PC-3 (cell line): ENCODE measurements around the gene CYFIP2.

Experiments
- EZH2 ChIP-seq: fragments of 300-600 bp; sonication (generic); IDR thresholded peaks from one replicate; pipeline ENCODE4 v1.6.1; 2017; ENCODE audit warnings: antibody characterized with exemption, mild to moderate bottlenecking, low read length; ENCODE audit not compliant: unreplicated experiment
- TF ChIP-seq, protein P1 (sequence below): fragments of 300-600 bp; sonication (generic); conservative IDR thresholded peaks from 2 replicates; pipeline ENCODE4 v1.5.1; 2017; ENCODE audit warnings: antibody characterized with exemption, low read depth, mild to moderate bottlenecking, low read length

DNA sequence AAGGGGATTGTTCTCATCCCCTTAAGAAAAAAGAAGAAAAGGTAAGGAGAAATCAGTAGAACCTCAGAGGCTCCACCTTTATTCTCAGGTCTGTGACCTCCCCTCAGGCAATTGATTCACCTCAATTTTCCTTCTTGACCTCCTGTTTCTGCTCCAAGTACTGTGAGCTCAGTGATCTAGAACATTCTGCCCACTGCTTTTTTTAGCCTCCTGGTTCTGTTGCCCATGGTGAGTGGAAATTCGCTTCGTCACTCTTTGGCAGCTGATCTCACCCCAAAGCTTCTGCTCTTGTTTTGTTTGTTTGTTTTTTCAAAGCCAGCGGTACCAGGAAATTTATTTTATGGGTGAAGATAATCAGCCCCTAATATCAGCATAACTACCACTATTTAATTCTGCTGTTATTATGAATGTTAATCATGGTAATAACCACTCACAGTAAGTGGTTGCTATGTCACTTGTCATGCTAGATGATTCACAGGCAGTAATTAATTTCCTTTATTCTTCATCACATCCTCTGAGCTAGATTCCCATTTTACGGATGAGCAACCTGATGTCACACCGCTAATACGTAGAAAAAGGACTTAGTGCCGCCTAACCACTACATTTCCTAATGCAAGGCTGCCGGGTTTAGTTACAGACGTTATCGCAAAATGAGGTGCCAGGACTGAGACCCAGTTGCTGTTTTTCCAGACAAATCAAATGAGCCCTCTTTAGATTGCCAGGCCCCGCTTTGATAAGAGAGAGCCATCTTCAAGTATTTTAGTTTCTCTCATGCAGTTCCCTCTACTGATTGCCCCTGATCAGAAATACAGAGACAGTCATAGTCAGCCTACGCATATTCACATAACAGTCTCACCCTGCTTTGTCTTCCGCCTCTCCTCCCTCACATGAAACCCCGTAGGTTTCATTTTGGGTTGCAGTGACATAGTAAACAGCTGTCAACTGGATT lies 78.2 kb downstream of the CYFIP2 start:
- TF ChIP-seq, protein P1, sequence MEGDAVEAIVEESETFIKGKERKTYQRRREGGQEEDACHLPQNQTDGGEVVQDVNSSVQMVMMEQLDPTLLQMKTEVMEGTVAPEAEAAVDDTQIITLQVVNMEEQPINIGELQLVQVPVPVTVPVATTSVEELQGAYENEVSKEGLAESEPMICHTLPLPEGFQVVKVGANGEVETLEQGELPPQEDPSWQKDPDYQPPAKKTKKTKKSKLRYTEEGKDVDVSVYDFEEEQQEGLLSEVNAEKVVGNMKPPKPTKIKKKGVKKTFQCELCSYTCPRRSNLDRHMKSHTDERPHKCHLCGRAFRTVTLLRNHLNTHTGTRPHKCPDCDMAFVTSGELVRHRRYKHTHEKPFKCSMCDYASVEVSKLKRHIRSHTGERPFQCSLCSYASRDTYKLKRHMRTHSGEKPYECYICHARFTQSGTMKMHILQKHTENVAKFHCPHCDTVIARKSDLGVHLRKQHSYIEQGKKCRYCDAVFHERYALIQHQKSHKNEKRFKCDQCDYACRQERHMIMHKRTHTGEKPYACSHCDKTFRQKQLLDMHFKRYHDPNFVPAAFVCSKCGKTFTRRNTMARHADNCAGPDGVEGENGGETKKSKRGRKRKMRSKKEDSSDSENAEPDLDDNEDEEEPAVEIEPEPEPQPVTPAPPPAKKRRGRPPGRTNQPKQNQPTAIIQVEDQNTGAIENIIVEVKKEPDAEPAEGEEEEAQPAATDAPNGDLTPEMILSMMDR: no peak
- TF ChIP-seq EZH2: no peak
